Measurements from ENCODE around the gene CDK19.

- TF ChIP-seq CTCF (IDR thresholded peaks at IDR 0.05) (no peak), POLR2A (IDR thresholded peaks at IDR 0.05) (no peak)
These were observed 16.1 kb upstream of the CDK19 start for GRCh38 chr6:110831405-110831804.
